HG03439 (cell line): Measurements from ENCODE around the gene MAPK14.

Experiments
- ATAC-seq: cut with Tn5 transposase; IDR thresholded peaks from one replicate; pipeline ENCODE4 v1.9.1; 2021; ENCODE audit warnings: mild to moderate bottlenecking, moderate library complexity; ENCODE audit not compliant: unreplicated experiment

The MAPK14 gene

GRCh38 chr6:36132246-36132895 lies 104.8 kb downstream of the MAPK14 start:
- ATAC-seq = no peak

- no peak for ATAC-seq
Observed at GRCh38 chr6:36133148-36133547, 105.5 kb downstream of the MAPK14 start.

- no peak for ATAC-seq
Observed at GRCh38 chr6:36133912-36134311, 106.3 kb downstream of the MAPK14 start.

- no peak for ATAC-seq
Observed at GRCh38 chr6:36135053-36135731, 107.6 kb downstream of the MAPK14 start.

- ATAC-seq = no peak
Observed at GRCh38 chr6:36136034-36136433, 108.4 kb downstream of the MAPK14 start.

GRCh38 chr6:36136551-36136950 lies 108.9 kb downstream of the MAPK14 start:
- ATAC-seq = no peak

GRCh38 chr6:36138667-36139066 lies 111.1 kb downstream of the MAPK14 start:
- no peak for ATAC-seq

- no peak for ATAC-seq
Observed at GRCh38 chr6:36139431-36139830, 111.8 kb downstream of the MAPK14 start.

GRCh38 chr6:36139991-36140710 lies 112.5 kb downstream of the MAPK14 start:
- no peak for ATAC-seq

- no peak for ATAC-seq
Observed at GRCh38 chr6:36141091-36141490, 113.5 kb downstream of the MAPK14 start.

- ATAC-seq = no peak
Observed at GRCh38 chr6:36141961-36142360, 114.4 kb downstream of the MAPK14 start.

GRCh38 chr6:36142971-36143838 lies 115.6 kb downstream of the MAPK14 start:
- ATAC-seq = no peak

GRCh38 chr6:36145495-36145894 lies 117.9 kb downstream of the MAPK14 start:
- no peak for ATAC-seq

- ATAC-seq = no peak
Observed at GRCh38 chr6:36147294-36147693, 119.7 kb downstream of the MAPK14 start.

GRCh38 chr6:36149476-36149875 lies 121.9 kb downstream of the MAPK14 start:
- ATAC-seq = no peak

GRCh38 chr6:36150283-36150682 lies 122.7 kb downstream of the MAPK14 start:
- ATAC-seq = no peak

- ATAC-seq = no peak
Observed at GRCh38 chr6:36154286-36154685, 126.7 kb downstream of the MAPK14 start.

- ATAC-seq = no peak
Observed at GRCh38 chr6:36155662-36156061, 128.1 kb downstream of the MAPK14 start.

- no peak for ATAC-seq
Observed at GRCh38 chr6:36160147-36160760, 132.6 kb downstream of the MAPK14 start.
